ENCODE results near the gene FDXR.

Gene FDXR

GRCh38 chr17:74818291-74818938, 54.4 kb downstream of the FDXR start:
- FAIRE-seq (no peak), DNase-seq (ENCODE audit: insufficient read length, low spot score) (no peak)
- TF ChIP-seq POLR2AphosphoS5 (IDR thresholded peaks at IDR 0.05; ENCODE audit: low read depth, low read length) (no peak), SPI1 (IDR thresholded peaks at IDR 0.05; ENCODE audit: low read depth, low read length) (no peak), PAX5 (IDR thresholded peaks at IDR 0.05; ENCODE audit: insufficient read depth, low read length, severe bottlenecking) (no peak), POLR2A (IDR thresholded peaks at IDR 0.05; ENCODE audit: low read depth, low read length) (no peak), TAF1 (IDR thresholded peaks at IDR 0.05; ENCODE audit: low read depth, low read length) (no peak), POU2F2 (IDR thresholded peaks at IDR 0.05; ENCODE audit: low read depth, low read length) (no peak)

GRCh38 chr17:74816905-74817620, 55.7 kb downstream of the FDXR start:
- TF ChIP-seq POLR2A (IDR thresholded peaks at IDR 0.05; ENCODE audit: low read depth, low read length): no peak
- no peak for TF ChIP-seq POLR2AphosphoS5 (IDR thresholded peaks at IDR 0.05; ENCODE audit: low read depth, low read length)
- no peak for TF ChIP-seq SPI1 (IDR thresholded peaks at IDR 0.05; ENCODE audit: low read depth, low read length)
- no peak for DNase-seq (ENCODE audit: insufficient read length, low spot score)

DNA sequence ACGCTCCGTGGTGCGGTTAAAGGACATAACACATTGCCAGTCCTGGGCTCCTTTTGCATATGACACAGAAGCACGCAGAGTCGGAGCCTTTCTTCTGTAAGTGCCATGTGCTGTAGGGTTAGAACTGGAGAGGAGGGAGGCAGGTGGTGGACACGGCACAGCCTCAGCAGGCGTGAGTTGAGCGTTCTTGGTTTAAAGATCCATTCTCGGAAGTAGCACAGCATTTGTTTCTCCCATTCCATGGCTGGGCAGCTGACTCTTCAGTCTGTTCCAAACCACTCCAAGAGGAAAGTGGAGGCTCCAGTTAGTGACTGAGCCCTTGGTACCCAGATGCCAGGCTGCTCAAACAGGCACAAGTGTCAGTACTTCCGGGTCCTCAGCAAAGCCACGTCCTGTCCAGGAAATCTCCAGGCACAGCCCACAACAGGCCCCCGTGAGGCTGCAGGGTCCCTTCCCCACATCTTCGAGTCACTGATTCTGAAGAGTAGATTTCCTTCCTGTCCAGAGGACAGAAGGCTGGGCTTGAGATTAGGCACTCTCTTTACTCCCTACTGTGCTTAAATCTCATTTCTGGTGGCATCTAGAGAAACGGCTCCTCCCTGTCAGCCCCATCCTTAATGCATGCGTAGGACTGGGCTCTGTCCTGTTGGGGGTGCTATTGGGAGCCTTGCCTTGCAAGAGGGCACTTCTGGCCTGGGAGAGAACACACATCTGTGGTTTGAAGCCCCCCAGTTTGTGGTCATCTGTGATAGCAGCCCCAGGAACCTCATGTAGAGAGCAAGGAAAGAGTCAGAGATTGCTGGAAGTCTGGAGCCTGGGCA, 57.0 kb downstream of the FDXR start:
- no peak for DNase-seq (ENCODE audit: insufficient read length, low spot score)
- no peak for FAIRE-seq
- TF ChIP-seq SPI1 (IDR thresholded peaks at IDR 0.05; ENCODE audit: low read depth, low read length) (no peak), POLR2AphosphoS5 (IDR thresholded peaks at IDR 0.05; ENCODE audit: low read depth, low read length) (no peak), POU2F2 (IDR thresholded peaks at IDR 0.05; ENCODE audit: low read depth, low read length) (no peak), POLR2A (IDR thresholded peaks at IDR 0.05; ENCODE audit: low read depth, low read length) (no peak)

More at GRCh38 chr17:74816905-74817620, 55.7 kb downstream of the FDXR start:
- FAIRE-seq: no peak

DNA sequence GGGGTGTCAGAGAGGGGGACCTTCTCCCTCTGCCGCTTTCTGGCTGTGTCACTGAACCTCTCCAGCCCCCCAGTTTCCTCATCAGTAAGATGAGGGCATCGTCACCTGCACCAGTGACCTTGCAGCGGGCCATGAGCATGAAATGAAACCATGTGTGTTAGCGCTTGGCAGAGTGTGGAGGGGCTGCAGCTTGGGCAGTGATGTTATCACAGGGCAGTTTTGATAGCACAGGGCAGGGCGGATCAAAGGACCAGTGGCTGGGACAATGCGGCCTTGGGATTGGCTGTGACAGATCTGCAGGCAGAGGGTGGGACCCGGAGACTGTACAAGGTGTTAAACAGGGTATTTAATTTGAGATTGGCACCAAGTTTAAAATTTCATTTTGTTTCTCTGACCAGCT, 57.7 kb downstream of the FDXR start:
- FAIRE-seq: no peak
- no peak for DNase-seq (ENCODE audit: insufficient read length, low spot score)
- TF ChIP-seq PAX5 (IDR thresholded peaks at IDR 0.05; ENCODE audit: insufficient read depth, low read length, severe bottlenecking) (no peak), TAF1 (IDR thresholded peaks at IDR 0.05; ENCODE audit: low read depth, low read length) (no peak), SPI1 (IDR thresholded peaks at IDR 0.05; ENCODE audit: low read depth, low read length) (no peak), POLR2A (IDR thresholded peaks at IDR 0.05; ENCODE audit: low read depth, low read length) (no peak), POLR2AphosphoS5 (IDR thresholded peaks at IDR 0.05; ENCODE audit: low read depth, low read length) (no peak), POU2F2 (IDR thresholded peaks at IDR 0.05; ENCODE audit: low read depth, low read length) (no peak)

- DNase-seq (ENCODE audit: insufficient read length, low spot score) (no peak), FAIRE-seq (no peak)
- TF ChIP-seq POLR2AphosphoS5 (IDR thresholded peaks at IDR 0.05; ENCODE audit: low read depth, low read length) (no peak), SPI1 (IDR thresholded peaks at IDR 0.05; ENCODE audit: low read depth, low read length) (no peak), POU2F2 (IDR thresholded peaks at IDR 0.05; ENCODE audit: low read depth, low read length) (no peak), TAF1 (IDR thresholded peaks at IDR 0.05; ENCODE audit: low read depth, low read length) (no peak), POLR2A (IDR thresholded peaks at IDR 0.05; ENCODE audit: low read depth, low read length) (no peak), PAX5 (IDR thresholded peaks at IDR 0.05; ENCODE audit: insufficient read depth, low read length, severe bottlenecking) (no peak)
Measured at GRCh38 chr17:74814453-74814852, 58.3 kb downstream of the FDXR start.
